AG09319 (cell line): ENCODE data around the gene MT1B.
A peak's percentile ranks its signal among the peaks of the same experiment; 100 is the strongest.

Experiments used
- DNase-seq: peaks from one replicate; pipeline ENCODE4 v3.0.0-alpha.2; 2010; ENCODE audit warnings: low read depth; ENCODE audit errors: extremely low read depth
- CTCF ChIP-seq: IDR thresholded peaks from 2 replicates; pipeline ENCODE4 v1.5.1; 2011; ENCODE audit warnings: low read depth, mild to moderate bottlenecking, inconsistent platforms, low read length, moderate library complexity

MT1B gene

GRCh38 chr16:56640076-56640475 lies 11.6 kb upstream of the MT1B start:
- TF ChIP-seq CTCF = no peak
- DNase-seq = no peak

DNA sequence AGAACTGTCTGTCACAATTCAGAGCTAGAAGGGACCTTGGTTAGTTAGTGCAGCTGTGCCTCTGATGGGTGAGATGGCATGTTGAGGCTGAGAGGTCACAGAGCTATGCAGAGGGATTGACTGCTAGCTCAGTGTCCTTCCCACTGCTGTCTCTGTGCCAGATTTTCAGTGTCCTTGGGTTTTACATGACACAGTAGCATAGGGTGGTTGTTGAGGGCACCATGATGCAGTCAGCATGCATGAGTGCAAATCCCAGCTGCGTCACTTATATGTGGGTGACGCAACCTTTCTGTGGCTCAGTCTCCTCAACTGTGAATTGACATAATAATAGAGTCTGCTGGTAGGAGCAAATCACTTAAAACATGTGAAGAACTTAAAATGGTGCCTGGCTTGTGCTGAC lies 10.5 kb upstream of the MT1B start:
- DNase-seq = no peak

GRCh38 chr16:56643080-56643778 lies 8.5 kb upstream of the MT1B start:
- no peak for DNase-seq

More for the DNA sequence above, 10.5 kb upstream of the MT1B start:
- no peak for TF ChIP-seq CTCF

GRCh38 chr16:56643833-56644232 lies 7.9 kb upstream of the MT1B start:
- no peak for DNase-seq
- TF ChIP-seq CTCF = no peak

More at GRCh38 chr16:56643080-56643778, 8.5 kb upstream of the MT1B start:
- TF ChIP-seq CTCF = peak; percentile 25

DNA sequence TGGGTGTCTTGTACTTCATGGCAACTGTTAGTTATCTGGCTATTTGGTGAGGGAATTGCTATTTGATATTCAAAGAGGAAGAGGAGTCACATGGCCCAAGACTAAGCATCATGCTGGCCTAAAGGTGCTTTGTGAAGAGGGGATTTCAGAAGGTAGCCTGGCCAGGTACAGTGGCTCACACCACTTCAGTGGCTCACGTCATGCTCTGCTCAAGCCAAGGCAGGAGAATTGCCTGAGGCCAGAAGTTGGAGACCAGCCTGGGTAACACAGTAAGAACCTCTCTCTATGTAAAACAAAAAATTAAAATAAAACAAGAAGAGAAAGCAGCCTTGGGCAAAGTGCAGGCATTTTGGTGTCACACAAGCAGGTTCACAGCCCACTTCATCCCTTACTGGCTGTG lies 6.4 kb upstream of the MT1B start:
- TF ChIP-seq CTCF = no peak
- DNase-seq = no peak

DNA sequence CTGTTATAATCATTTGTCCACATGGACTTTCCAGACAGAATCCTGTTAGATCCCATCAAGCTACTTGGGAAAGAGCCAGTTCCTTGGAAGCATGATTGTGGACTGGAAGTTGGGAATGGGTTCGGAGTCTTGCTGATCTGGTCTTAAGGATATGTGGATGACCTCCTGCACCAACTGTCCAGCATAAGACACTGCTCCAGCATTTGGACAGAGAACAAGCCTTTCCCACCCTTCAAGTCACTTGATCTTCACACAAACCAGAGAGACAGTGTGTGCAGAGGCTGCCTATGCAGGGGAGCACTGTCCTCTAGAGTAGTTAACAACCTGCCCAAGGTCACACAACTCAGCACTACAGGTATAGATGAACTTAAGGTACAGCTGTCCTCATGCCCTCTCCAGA lies 5.8 kb upstream of the MT1B start:
- no peak for TF ChIP-seq CTCF

DNA sequence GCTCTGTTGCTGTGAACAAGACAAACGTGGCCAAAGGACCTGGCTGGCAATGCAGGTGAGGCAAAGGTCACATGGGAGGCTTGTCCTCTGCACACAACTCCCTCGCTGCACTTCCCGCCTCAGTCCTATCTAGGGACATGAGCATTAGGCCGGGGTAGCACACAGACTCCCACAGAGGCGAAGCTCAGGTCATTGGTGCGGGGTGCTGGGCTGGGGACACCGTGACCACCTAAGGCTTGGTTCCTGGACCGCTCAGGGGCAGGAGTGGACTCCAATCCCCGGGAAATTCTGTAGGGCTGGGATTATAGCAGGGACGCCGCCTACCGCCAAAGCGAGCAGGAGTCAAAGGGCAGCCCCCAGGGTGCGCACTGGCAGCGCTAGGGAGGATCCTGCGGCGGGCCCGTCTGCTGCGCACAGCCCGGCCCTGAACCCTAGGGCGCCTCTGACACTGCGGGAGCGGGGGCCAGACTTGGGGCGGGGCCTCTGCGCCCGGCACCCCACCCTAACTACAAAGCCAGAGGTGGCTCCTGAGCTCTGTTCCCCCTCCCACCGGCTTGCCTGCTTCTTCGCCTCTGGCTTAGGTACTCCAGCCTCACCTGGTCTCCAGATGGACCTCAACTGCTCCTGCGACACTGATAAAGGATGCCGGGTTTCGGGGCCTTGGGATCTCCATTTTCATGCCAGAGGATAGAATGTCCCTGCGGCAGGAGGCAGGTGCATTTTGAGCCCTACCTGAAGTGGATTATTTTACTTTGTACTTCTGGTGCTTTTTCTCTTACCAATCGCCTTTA lies 3.9 kb upstream of the MT1B start:
- no peak for TF ChIP-seq CTCF
- no peak for DNase-seq

More for the DNA sequence above, 5.8 kb upstream of the MT1B start:
- DNase-seq = no peak
